Measurements from ENCODE around the gene ELP6.
"Not testable (repeated sequence)": the region's sequence is repeated elsewhere in the genome, so short reads cannot be mapped to it uniquely, and the experiment has no call there.

GRCh38 chr3:47480267-47480666 lies 33.2 kb downstream of the ELP6 start:
- TF ChIP-seq CTCF (IDR thresholded peaks at IDR 0.05); CREB1 (CRISPR knock-in tag; IDR thresholded peaks at IDR 0.05); NR3C1 (CRISPR knock-in tag; conservative IDR thresholded peaks at IDR 0.05; ENCODE audit: low read depth); HMGXB4 (CRISPR knock-in tag; IDR thresholded peaks at IDR 0.05); ERG (CRISPR knock-in tag; IDR thresholded peaks at IDR 0.05); RELA (CRISPR knock-in tag; IDR thresholded peaks at IDR 0.05; ENCODE audit: borderline replicate concordance): not testable (repeated sequence)
- TF ChIP-seq, protein P1, sequence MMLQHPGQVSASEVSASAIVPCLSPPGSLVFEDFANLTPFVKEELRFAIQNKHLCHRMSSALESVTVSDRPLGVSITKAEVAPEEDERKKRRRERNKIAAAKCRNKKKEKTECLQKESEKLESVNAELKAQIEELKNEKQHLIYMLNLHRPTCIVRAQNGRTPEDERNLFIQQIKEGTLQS (CRISPR knock-in tag; conservative IDR thresholded peaks at IDR 0.05), result not testable (repeated sequence)
- TF ChIP-seq, protein P2, sequence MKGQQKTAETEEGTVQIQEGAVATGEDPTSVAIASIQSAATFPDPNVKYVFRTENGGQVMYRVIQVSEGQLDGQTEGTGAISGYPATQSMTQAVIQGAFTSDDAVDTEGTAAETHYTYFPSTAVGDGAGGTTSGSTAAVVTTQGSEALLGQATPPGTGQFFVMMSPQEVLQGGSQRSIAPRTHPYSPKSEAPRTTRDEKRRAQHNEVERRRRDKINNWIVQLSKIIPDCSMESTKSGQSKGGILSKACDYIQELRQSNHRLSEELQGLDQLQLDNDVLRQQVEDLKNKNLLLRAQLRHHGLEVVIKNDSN (CRISPR knock-in tag; IDR thresholded peaks at IDR 0.05), result not testable (repeated sequence)
- TF ChIP-seq, protein P3, sequence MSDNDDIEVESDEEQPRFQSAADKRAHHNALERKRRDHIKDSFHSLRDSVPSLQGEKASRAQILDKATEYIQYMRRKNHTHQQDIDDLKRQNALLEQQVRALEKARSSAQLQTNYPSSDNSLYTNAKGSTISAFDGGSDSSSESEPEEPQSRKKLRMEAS (CRISPR knock-in tag; IDR thresholded peaks at IDR 0.05), result not testable (repeated sequence)

Data from WTC11 (cell line).